HCT116 (cell line): ENCODE measurements around the gene KCND2. TPM values are rescaled to one million over a fixed set of nuclear protein-coding genes. Genes with fewer than 3 reads are reported as not detected.

ENCODE experiments used
- ATAC-seq: fragments of 200-7000 bp; cut with Tn5 transposase; 2 replicates; pipeline ENCODE4 v1.9.1; 2020; ENCODE audit warnings: mild to moderate bottlenecking, moderate library complexity
- BruUV-seq: library from RNA; stranded (reverse); fragments of 400-500 nt; replicated peaks from 2 replicates; lab custom pipeline; 2021; lab: Mats Ljungman, UMichigan
- CTCF ChIA-PET: fragments of 300-600 bp; sonication (Branson Sonifier 250); formaldehyde crosslinking; loops from one replicate; lab custom pipeline; 2021; ENCODE audit warnings: antibody characterized with exemption; lab: Charles Lee
- POLR2A ChIA-PET: fragments of 300-600, 350-600 bp; sonication (Branson Sonifier 250); formaldehyde crosslinking; loops from one replicate; lab custom pipeline; 2021; ENCODE audit warnings: antibody characterized with exemption; lab: Charles Lee
- RAD21 ChIA-PET, 2 experiments: fragments of 300-600 bp; sonication (Branson Sonifier 250); formaldehyde crosslinking; loops; one replicate each; lab custom pipeline; 2023; ENCODE audit warnings: low total read pairs in 2 of 2; ENCODE audit not compliant: uncharacterized antibody in 2 of 2, unreplicated experiment in 2 of 2, low non-redundant PET in 1 of 2; lab: Charles Lee
- DNase-seq: peaks from one replicate; pipeline ENCODE4 v3.0.0-alpha.2; 2010; ENCODE audit warnings: low read depth, low spot score
- H2AFZ ChIP-seq: fragments of 200-600 bp; shearing (Covaris generic), sonication (generic); 2 replicates; pipeline ENCODE4 v1.6.1; 2017; ENCODE audit warnings: low read depth, mixed run types, mixed read lengths, antibody characterized with exemption, low read length; ENCODE audit not compliant: poor library complexity, severe bottlenecking
- H3K27ac ChIP-seq: 2 replicates; pipeline ENCODE4 v1.5.1; 2012; ENCODE audit warnings: low read depth, low read length
- H3K27me3 ChIP-seq: fragments of 200-600 bp; sonication (generic); 2 replicates; pipeline ENCODE4 v1.6.1; 2016; ENCODE audit warnings: mixed run types, low read length, mixed read lengths; ENCODE audit not compliant: insufficient read depth
- H3K36me3 ChIP-seq, 2 experiments: fragments of 200-500 bp in 1 of 2; fragments of 200-600 bp in 1 of 2; sonication (Bioruptor generic) in 1 of 2; sonication (generic) in 1 of 2; 2 replicates each; pipeline versions ENCODE4 v1.5.1 to v1.6.1; 2014 to 2016; ENCODE audit warnings: low read length in 2 of 2, inconsistent platforms in 1 of 2, mixed read lengths in 1 of 2, mixed run types in 1 of 2; ENCODE audit not compliant: insufficient read depth in 2 of 2, control insufficient read depth in 1 of 2
- H3K4me1 ChIP-seq, 2 experiments: fragments of 200-600 bp in 1 of 2; sonication (generic) in 1 of 2; 2 replicates each; pipeline versions ENCODE4 v1.5.1 to v1.6.1; 2012 to 2017; ENCODE audit warnings: low read length in 2 of 2, inconsistent platforms in 1 of 2, mild to moderate bottlenecking in 1 of 2, mixed read lengths in 1 of 2, mixed run types in 1 of 2, moderate library complexity in 1 of 2; ENCODE audit not compliant: insufficient read depth in 2 of 2, control insufficient read depth in 1 of 2
- H3K4me2 ChIP-seq: fragments of 200-600 bp; sonication (generic); 2 replicates; pipeline ENCODE4 v1.6.1; 2017; ENCODE audit warnings: mixed run types, low read length, mixed read lengths
- H3K4me3 ChIP-seq, 2 experiments: fragments of 200-600 bp in 1 of 2; sonication (generic) in 1 of 2; replicated peaks in 1 of 2; 2 replicates each; pipeline ENCODE4 v1.5.1; 2011 to 2016; ENCODE audit warnings: low read length in 2 of 2, control low read depth in 1 of 2, low read depth in 1 of 2, mild to moderate bottlenecking in 1 of 2, mixed read lengths in 1 of 2, mixed run types in 1 of 2
- H3K79me2 ChIP-seq: fragments of 200-600 bp; sonication (generic); 2 replicates; pipeline ENCODE4 v1.6.1; 2017; ENCODE audit warnings: mild to moderate bottlenecking, mixed run types, low read length, moderate library complexity, mixed read lengths; ENCODE audit not compliant: insufficient read depth
- H3K9ac ChIP-seq: fragments of 200-600 bp; sonication (generic); 2 replicates; pipeline ENCODE4 v1.6.1; 2016; ENCODE audit warnings: low read length, mixed read lengths
- H3K9me2 ChIP-seq: fragments of 200-600 bp; sonication (generic), shearing (Covaris generic); 2 replicates; pipeline ENCODE4 v1.6.1; 2017; ENCODE audit warnings: mixed run types, mild to moderate bottlenecking, moderate library complexity; ENCODE audit not compliant: insufficient read depth
- H3K9me3 ChIP-seq, 2 experiments: fragments of 200-500 bp in 1 of 2; fragments of 200-600 bp in 1 of 2; sonication (Bioruptor generic) in 1 of 2; sonication (generic) in 1 of 2; 2 replicates each; pipeline ENCODE4 v1.6.1; 2014 to 2017; ENCODE audit warnings: low read length in 2 of 2, mixed read lengths in 2 of 2, inconsistent platforms in 1 of 2, low read depth in 1 of 2, mild to moderate bottlenecking in 1 of 2, mixed run types in 1 of 2, moderate library complexity in 1 of 2; ENCODE audit not compliant: control insufficient read depth in 1 of 2, insufficient read depth in 1 of 2
- H4K20me1 ChIP-seq: fragments of 200-600 bp; sonication (generic), shearing (Covaris generic); 2 replicates; pipeline ENCODE4 v1.6.1; 2017; ENCODE audit warnings: mixed run types, mild to moderate bottlenecking, moderate library complexity; ENCODE audit not compliant: insufficient read depth
- EGR1 ChIP-seq: IDR thresholded peaks from 2 replicates; pipeline ENCODE4 v1.6.1; 2012; ENCODE audit warnings: low read depth
- FOSL1 ChIP-seq: IDR thresholded peaks from 2 replicates; pipeline ENCODE4 v1.6.1; 2012; ENCODE audit warnings: low read depth
- POLR2AphosphoS5 ChIP-seq: IDR thresholded peaks from 2 replicates; pipeline ENCODE4 v1.6.1; 2011; ENCODE audit warnings: mild to moderate bottlenecking, low read depth, low read length, moderate library complexity
- SIN3A ChIP-seq: IDR thresholded peaks from 2 replicates; pipeline ENCODE4 v1.6.1; 2012; ENCODE audit warnings: low read depth
- TCF7L2 ChIP-seq: IDR thresholded peaks from 2 replicates; pipeline ENCODE4 v1.7.0; 2011; ENCODE audit warnings: borderline replicate concordance, inconsistent platforms; ENCODE audit not compliant: insufficient read depth, insufficient read length; ENCODE audit errors: extremely low read depth
- intact Hi-C: fragments of 100-400 bp; cut with micrococcal nuclease; formaldehyde crosslinking; loops from 2 replicates; pipeline ENCODE4 v1.10.0; 2022
- total RNA-seq: library from RNA; stranded (reverse); gene quantifications from one replicate; pipeline ENCODE4 v1.2.1, GENCODE V29; 2021; ENCODE audit not compliant: unreplicated experiment
- TF ChIP-seq, protein P1 (sequence below): IDR thresholded peaks from 2 replicates; pipeline ENCODE4 v1.6.1; 2012
- TF ChIP-seq, protein P2 (sequence below): IDR thresholded peaks from 2 replicates; pipeline ENCODE4 v1.6.1; 2012
- TF ChIP-seq, protein P3 (sequence below): IDR thresholded peaks from 2 replicates; pipeline ENCODE4 v1.6.1; 2011; ENCODE audit warnings: mild to moderate bottlenecking, low read length, moderate library complexity; ENCODE audit not compliant: insufficient replicate concordance; ENCODE audit errors: extremely low read depth
- TF ChIP-seq, protein P4 (sequence below), 3 experiments: fragments of 200-600 bp in 1 of 3; sonication (generic) in 1 of 3; IDR thresholded peaks in 2 of 3; conservative IDR thresholded peaks in 1 of 3; 2 replicates each; pipeline ENCODE4 v1.5.1; 2012 to 2017; ENCODE audit warnings: low read depth in 2 of 3, low read length in 2 of 3, antibody characterized with exemption in 1 of 3, borderline replicate concordance in 1 of 3, control low read depth in 1 of 3, mild to moderate bottlenecking in 1 of 3, mixed read lengths in 1 of 3, mixed run types in 1 of 3, moderate library complexity in 1 of 3; ENCODE audit not compliant: insufficient read depth in 1 of 3

The KCND2 gene
- total RNA-seq, 1 experiment from 2014 or later = 0.05 TPM

DNA sequence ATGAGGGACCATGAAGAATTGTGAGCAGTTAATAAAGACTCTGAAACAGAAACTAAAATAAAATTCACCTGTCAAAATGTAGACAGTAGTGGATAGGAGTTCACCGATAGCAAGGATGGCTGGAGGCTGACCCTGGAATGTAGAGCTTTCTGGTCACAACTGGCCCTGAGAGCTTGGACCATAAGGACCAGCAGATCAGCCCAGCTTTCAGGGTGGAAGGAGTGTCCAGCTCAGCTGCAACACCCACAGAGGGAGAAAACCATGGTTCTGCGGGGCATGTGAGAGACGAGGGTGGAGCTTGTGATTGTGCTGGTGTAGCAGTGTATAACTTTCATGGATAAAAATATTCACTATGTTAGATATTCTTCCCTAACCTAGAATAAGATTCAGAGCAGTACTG is 199.9 kb downstream of the KCND2 start:
- H3K36me3 ChIP-seq = no peaks in the 10 kb centered on the region
- POLR2A ChIA-PET = no interaction called here
- H3K9me3 ChIP-seq = no peaks in the 10 kb centered on the region
- RAD21 ChIA-PET = no interaction called here
- TF ChIP-seq, protein P1, sequence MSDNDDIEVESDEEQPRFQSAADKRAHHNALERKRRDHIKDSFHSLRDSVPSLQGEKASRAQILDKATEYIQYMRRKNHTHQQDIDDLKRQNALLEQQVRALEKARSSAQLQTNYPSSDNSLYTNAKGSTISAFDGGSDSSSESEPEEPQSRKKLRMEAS = no peak
- no peak for TF ChIP-seq EGR1
- TF ChIP-seq, protein P2, sequence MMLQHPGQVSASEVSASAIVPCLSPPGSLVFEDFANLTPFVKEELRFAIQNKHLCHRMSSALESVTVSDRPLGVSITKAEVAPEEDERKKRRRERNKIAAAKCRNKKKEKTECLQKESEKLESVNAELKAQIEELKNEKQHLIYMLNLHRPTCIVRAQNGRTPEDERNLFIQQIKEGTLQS = no peak
- no peaks in the 10 kb centered on the region for H3K9me2 ChIP-seq
- no peak overlapping the region for H3K4me3 ChIP-seq
- no TSS peak for BruUV-seq
- H3K27ac ChIP-seq = no peak overlapping the region
- H3K4me1 ChIP-seq = no peaks in the 10 kb centered on the region
- H3K79me2 ChIP-seq = no peaks in the 10 kb centered on the region
- H4K20me1 ChIP-seq = no peaks in the 10 kb centered on the region
- CTCF ChIA-PET = no interaction called here
- DNase-seq (no peak), ATAC-seq (no peak)
- no peak overlapping the region for H3K4me2 ChIP-seq
- H3K9ac ChIP-seq = no peak overlapping the region
- H2AFZ ChIP-seq = no peak overlapping the region
- H3K27me3 ChIP-seq = no peaks in the 10 kb centered on the region
- intact Hi-C loops = no loop called here

DNA sequence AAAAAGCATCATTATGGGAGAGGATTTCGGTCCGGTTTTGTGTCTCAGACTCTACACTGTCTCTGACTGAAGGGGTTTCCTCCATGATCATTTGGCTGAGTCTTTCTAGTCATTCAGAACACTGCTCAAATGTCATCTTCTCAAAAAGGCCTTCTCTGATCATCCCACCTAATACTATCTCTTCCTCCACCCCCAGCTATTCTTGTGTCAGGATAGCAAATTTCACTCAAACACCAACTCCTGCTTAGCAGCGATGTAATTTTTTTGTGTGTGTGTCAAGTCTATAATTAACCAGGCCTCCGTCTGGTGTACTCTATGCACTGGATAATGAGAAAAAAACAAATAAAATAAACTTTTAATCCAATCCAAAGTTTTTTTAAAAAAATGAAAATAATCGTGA is 200.4 kb downstream of the KCND2 start:
- no peaks in the 10 kb centered on the region for H3K79me2 ChIP-seq
- DNase-seq (no peak), ATAC-seq (no peak)
- H3K9me3 ChIP-seq = no peaks in the 10 kb centered on the region
- TF ChIP-seq, protein P2 = no peak
- TF ChIP-seq TCF7L2 = no peak
- TF ChIP-seq FOSL1 = no peak
- TF ChIP-seq, protein P3, sequence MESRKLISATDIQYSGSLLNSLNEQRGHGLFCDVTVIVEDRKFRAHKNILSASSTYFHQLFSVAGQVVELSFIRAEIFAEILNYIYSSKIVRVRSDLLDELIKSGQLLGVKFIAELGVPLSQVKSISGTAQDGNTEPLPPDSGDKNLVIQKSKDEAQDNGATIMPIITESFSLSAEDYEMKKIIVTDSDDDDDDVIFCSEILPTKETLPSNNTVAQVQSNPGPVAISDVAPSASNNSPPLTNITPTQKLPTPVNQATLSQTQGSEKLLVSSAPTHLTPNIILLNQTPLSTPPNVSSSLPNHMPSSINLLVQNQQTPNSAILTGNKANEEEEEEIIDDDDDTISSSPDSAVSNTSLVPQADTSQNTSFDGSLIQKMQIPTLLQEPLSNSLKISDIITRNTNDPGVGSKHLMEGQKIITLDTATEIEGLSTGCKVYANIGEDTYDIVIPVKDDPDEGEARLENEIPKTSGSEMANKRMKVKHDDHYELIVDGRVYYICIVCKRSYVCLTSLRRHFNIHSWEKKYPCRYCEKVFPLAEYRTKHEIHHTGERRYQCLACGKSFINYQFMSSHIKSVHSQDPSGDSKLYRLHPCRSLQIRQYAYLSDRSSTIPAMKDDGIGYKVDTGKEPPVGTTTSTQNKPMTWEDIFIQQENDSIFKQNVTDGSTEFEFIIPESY = no peak
- TF ChIP-seq POLR2AphosphoS5 = no peak
- TF ChIP-seq, protein P4, sequence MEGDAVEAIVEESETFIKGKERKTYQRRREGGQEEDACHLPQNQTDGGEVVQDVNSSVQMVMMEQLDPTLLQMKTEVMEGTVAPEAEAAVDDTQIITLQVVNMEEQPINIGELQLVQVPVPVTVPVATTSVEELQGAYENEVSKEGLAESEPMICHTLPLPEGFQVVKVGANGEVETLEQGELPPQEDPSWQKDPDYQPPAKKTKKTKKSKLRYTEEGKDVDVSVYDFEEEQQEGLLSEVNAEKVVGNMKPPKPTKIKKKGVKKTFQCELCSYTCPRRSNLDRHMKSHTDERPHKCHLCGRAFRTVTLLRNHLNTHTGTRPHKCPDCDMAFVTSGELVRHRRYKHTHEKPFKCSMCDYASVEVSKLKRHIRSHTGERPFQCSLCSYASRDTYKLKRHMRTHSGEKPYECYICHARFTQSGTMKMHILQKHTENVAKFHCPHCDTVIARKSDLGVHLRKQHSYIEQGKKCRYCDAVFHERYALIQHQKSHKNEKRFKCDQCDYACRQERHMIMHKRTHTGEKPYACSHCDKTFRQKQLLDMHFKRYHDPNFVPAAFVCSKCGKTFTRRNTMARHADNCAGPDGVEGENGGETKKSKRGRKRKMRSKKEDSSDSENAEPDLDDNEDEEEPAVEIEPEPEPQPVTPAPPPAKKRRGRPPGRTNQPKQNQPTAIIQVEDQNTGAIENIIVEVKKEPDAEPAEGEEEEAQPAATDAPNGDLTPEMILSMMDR (IDR thresholded peaks at IDR 0.05 in 2 of 3, conservative IDR thresholded peaks at IDR 0.05 in 1 of 3; ENCODE audit: borderline replicate concordance in 1 of 3, insufficient read depth in 1 of 3, low read depth in 2 of 3, low read length in 2 of 3) = no peak
- TF ChIP-seq, protein P1 = no peak
- no peak for TF ChIP-seq SIN3A
- BruUV-seq = no TSS peak
- RAD21 ChIA-PET = no interaction called here
- POLR2A ChIA-PET = no interaction called here
- intact Hi-C loops = no loop called here
- H3K9ac ChIP-seq = no peak overlapping the region
- H3K4me2 ChIP-seq = no peak overlapping the region
- CTCF ChIA-PET = no interaction called here
- H3K27me3 ChIP-seq = no peaks in the 10 kb centered on the region
- H3K36me3 ChIP-seq = no peaks in the 10 kb centered on the region
- H2AFZ ChIP-seq = no peak overlapping the region
- no peak overlapping the region for H3K4me3 ChIP-seq
- no peaks in the 10 kb centered on the region for H4K20me1 ChIP-seq
- no peaks in the 10 kb centered on the region for H3K9me2 ChIP-seq
- no peaks in the 10 kb centered on the region for H3K4me1 ChIP-seq
- H3K27ac ChIP-seq = no peak overlapping the region
